ENCODE data around the gene EFCAB14.
A peak's percentile ranks its signal among the peaks of the same experiment; 100 is the strongest.
"Not testable (repeated sequence)": the region's sequence is repeated elsewhere in the genome, so short reads cannot be mapped to it uniquely, and the experiment has no call there.

The EFCAB14 gene

DNA sequence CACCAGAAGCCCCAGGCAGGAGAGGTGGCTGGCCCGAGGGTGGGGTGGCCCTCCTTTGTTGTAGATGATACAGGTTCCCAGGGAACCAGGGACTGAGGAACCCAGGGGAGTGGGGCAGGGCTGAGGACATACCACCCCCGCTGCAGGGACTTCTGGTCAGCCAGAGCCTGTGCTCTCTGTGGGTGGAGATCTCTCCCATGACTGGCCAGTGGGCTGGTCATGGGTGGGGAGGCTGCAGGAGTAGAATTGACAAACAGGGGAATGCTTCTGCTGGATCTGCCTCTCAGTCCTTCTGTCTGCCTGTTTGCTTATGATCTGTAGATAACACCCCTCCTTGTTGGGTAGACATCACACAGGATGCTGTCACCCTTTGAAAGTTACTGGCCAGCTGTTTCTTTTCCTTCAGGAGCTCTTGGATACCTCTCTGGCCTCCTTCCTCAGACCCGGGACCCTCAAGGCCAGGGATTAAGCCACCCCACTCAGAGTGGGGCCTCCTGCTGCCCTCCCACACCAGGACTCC is 2.8 kb upstream of the EFCAB14 start:
- DNase-seq = no peak

DNA sequence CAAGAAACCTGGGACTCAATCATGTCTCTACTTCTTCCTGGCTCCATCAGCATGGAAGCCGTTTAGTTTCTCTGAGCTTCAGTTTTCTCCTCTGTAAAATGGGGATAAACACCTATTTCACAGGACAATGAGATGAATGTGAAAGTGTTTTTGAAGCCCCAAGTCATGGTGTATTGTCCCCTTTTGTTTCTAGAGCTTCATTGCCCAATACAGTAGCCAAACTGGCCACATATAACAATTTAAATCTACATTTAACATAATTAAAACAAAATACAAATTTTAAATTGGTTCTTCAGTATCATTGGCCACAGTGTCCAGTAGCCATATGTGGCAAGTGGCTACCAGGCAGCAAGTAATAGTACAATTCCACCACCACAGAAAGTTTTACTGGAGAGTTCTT is 2.3 kb upstream of the EFCAB14 start:
- no peak for DNase-seq

DNA sequence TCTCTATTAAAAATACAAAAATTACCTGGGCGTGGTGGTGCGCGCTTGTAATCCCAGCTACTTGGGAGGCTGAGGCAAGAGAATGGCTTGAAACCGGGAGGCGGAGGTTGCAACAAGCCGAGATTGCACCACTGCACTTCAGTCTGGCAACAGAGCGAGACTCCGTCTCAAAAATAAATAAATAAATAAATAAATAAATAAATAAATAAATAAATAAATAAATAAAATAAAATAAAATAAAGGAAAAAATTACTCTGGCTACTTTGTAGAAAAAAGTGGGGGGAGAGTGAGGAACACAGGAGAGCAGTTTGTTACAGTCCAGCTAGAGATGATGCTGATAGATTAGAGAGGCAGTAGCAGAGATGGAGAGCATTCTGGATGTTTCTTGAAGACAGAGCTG is 1.4 kb upstream of the EFCAB14 start:
- DNase-seq = not testable (repeated sequence)

DNA sequence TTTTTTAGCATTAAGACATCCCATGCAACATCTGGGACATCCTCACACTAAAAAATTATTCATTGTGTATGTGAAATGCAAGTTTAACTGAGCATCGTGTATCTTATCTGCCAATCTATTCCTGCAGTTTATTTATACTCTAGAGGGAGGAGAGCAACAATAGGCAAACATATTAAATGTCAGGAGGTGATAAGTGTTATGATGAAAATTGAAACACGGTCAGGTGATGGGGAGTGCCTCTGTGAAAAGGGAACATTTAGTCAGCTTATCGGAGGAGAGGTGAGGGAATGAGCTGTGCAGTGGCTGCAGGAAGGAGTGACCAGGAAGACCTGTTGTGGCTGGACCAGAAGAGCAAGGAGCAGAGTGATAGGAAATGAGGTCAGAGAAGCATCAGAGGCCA is 775 bp upstream of the EFCAB14 start:
- peak; percentile 19 for DNase-seq

DNA sequence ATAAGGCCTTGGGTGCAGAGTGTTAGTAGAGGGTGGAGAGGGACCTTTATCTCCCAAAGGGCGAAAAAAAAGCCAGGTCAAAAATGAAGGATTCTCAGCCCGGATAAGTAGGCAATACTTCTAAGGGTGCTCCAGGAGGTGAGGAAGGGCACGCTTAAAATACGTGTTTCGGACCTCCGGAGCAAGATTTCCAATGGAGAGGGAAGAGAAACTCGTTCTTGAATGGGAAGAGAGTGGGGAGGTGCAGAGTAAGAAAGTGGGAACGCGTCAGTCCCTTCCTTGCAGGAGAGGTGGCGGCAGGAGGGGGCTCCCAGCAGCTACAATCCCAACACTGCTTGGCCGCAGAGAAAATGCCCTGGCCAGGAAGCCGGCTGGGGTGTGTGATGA is 581 bp downstream of the EFCAB14 start:
- no peak for DNase-seq

DNA sequence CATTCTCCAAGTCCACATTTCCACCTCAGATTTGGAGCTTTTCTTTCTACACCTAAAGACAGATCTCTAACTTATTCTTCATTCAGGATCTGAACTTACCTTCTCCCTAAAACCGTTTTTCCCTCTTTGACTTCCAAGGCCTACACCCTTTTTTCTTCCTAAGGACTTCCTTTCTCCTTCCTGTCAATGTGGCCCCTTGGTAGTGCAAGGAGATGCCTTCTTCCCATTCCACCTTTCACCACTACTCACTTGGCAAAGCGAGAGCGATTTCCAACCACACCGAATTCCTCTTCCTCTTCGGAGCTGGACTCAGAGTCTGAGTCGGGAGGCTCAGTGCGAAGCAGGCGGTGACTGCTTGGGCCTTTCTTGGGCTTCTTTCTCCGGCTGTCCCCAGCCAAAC is 1.3 kb downstream of the EFCAB14 start:
- DNase-seq = no peak

DNA sequence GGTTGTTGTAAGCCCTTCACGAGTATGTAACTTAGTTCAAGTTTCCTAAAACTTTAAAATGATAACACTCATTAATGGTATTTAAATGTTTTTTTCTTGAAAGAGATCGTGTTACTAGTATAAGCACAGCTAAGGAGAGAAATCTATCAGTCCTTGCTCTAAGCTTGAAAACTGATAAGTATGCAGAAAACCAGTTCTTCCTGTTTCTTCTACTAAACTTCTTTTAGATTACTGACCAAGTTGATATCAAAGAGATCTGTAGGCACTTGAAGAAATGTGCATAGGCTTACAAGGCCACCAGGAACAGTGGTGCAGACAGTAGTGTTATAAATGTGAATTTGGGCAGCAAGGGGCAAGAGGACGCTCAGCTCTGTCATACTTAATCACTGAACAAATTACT is 3.9 kb downstream of the EFCAB14 start:
- DNase-seq = no peak

DNA sequence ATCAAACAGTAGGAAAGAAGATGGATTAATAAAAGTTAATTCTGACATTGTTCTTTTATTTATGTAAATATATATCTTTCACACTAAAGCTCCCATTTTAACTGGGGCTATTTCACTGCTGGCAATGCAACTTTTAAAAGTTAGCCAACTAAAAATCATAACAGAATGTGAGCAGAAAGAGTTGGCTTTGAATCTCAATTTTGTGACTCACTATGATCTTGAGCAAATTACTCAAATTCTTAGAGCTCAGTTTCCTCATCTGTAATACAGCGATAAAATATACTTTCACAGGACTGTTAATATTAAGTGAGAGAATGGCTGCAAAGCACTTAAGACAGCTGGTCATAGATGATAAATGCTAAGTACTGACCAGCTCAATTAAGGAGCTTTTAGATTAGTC is 10.8 kb downstream of the EFCAB14 start:
- DNase-seq = no peak

DNA sequence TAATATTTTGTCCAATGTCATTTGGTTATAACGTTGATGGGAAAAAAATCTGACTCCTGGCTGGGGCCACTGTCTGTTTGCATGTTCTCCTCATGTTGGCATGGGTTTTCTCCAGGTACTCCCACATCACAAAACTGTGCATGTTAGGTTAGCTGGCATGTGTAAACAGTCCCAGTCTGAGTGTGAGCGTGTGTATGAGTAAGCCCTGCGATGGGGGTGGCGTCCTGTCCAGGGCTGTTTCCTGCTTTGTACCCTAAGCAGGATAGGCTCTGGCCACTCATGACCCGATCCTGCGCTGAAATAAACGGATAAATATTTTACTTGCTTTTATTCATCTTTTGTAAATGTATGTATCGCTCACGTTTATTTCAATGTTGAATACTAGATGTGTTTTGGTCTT is 13.5 kb downstream of the EFCAB14 start:
- no peak for DNase-seq

DNA sequence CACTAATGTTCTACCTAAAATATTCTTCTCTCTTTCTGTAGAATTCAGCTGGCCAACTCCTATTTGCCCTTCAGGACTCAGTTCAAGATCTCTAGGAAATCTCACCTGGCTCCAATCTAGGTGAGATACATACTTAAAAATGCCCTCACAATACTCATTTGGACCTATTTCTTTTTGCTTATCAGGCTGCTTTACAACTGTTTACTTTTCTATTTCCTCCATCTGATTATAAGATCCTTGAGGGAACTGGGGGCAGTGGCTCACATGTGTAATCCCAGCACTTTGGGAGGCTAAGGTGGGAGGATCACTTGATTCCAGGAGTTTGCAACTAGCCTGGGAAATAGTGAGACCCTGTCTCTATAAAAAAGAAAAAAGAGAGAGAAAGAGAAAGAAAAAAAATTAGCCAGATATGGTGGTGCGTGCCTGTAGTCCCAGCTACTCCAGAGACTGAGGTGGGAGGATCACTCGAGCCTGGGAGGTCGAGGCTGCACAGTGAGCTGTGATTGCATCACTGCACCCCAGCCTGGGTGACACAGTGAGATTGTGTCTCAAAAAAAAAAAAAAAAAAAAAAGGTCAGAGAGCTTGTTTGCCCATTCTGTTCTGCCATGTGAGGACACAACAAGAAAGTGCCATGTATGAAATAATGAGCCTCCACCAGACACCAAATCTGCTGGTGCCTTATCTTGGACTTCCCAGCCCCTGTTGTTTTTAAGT is 14.8 kb downstream of the EFCAB14 start:
- DNase-seq = no peak

DNA sequence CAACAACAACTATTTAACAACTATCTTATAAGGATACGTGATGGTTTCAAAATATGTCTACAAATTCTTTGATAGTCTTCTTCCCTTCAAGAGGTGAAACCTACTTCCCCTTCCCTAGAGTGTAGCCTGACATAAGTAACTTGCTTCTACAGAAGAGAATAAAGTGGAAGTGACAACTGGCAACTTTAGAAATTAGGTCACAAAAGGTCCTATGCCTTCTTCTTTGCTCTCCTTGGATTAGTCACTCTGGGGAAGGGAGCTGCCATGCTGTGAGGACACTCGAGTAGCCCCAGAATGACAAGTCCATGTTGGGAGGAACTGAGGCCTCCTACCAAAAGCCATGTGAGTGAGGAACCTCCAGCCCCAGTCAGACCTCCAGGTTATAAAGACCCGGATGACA is 19.2 kb downstream of the EFCAB14 start:
- no peak for DNase-seq

DNA sequence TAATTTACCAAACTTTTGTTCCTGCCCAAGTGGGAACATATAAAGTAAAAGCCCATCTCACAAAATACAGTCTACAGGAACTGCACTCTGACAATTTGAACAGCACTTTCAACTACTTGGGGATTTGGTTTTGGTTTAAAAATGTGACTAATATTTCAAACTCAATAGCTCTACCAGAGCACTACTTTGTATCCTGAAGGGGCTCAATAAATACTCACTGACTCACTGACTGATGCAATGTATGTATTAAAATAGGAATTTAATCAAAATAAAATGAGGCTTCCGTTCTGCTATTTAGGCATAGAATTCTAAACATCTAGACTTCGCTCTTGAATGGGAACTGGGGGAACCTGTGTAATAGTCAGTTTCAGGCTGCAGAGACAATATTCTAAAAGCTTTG is 21.9 kb downstream of the EFCAB14 start:
- no peak for DNase-seq

DNA sequence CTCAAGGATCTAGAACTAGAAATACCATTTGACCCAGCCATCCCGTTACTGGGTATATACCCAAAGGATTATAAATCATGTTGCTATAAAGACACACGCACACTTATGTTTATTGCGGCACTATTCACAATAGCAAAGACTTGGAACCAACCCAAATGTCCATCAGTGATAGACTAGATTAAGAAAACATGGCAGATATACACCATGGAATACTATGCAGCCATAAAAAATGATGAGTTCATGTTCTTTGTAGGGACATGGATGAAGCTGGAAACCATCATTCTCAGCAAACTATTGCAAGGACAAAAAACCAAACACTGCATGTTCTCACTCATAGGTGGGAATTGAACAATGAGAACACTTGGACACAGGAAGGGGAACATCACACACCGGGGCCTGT is 24.2 kb downstream of the EFCAB14 start:
- DNase-seq = not testable (repeated sequence)

DNA sequence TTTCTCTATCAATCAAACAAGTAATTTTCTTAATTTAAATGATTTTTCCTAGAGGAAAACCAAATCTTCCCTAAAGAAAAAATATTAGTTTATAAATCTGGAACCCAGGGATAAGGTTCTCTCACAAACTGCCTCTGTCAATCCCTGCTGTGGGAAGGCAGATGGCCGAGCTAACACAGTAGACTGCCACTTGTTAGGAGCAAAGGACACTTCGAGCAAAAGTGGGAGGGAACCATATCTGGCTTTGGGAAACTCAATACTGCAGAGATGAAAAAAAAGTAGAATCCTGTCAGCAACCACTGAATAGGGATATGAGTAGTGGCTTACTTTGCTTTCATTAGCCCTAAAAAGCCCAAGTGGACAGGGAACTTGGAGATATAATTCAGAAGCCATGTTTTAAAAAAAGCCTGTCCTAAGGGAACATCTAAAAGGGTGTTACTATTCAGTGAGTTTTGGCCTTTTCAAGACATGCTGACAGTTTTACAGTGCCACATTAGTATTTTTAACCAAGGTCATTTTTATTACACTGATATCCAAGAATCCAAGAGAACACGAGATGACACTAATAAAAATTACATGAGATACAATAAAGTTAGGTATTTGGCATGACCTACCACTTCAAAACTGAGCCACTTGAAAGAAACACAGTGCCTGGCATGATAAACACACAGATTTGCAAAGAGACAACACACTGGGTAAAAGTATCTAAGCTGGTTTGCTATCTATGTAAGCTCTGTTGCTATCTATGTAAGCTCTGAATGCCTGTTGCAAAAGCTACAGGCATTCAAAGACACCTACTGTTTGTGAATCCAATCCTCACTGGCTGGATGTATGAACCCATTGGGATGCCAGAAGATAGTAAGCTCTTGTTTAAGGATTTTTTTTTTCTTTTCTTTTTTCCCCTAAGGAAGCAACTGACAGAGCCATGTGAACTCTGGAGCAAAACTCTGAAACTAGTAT is 25.8 kb downstream of the EFCAB14 start:
- no peak for DNase-seq

DNA sequence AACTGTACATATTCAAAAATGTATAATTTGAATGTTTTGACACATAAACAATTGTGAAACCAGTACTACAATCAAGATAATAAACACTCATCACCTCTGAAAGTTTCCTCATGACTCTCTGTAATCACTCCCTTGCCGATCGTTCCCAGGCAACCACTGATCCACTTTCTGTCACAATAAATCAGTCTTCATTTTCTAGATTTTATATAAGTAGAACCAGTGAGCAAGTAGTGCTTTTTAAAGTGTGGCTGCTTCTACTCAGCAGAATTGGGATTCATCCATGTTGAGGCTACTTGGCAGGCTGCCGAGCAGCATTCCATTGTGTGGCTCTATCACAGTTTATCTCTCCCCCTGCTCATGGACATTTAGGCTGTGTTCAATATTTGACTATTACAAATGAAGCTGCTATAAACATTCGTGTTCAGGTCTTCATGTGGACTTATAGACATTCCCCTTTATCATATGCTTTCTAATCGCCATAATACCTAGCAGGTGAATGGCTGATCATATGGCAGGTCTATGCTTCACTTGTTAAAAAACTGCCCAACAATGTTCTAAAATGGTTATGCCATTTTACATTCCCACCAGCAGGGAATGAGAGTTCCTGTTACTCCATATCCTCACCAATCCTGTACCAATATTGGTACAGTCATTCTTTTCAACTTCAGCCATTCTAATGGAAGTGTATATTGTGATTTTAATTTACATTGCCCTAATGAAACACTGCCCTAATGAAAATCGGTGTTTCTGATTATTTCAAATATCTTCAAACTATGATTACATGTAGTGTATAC is 26.7 kb downstream of the EFCAB14 start:
- DNase-seq = no peak

DNA sequence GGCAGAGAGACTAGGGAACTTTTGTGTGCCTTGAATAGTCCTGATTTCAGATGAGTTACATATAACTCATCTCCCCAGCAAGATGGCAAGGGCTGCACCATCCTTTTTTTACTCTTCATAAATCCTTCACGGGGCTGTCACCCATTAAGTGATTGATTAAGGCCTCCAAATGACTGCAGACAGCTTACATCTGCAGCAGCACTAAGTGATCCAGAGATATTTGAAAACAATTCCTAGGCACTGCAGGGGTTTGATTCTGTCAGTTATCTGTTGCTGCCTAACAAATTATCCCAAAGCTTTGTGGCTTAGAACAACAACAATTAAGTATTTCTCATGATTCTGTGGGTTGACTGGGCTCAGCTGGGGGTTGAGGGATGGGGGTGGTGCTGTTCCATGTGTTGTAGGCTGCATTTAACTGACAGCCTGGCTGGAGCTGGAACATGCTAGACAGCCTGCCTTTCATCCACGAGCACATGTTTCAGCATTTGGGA is 27.9 kb downstream of the EFCAB14 start:
- no peak for DNase-seq

DNA sequence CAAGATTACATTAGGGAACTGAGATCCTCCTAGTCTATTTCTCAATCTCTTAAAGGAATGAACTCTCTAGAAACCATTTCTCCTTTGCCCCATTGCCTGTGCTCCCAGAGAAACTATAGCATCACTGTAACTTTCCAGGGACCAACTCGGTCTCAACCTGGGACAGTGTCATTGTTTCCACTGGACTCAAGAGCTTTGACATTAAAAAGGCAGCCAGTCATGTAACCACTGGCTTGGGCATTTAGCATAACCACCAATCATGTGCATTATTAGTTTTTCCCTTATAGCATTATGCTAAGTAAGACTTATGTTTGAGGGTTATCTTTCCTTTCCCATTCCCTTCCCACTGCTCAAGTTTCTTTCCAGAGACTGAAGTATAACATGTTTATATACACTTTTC is 29.0 kb downstream of the EFCAB14 start:
- no peak for DNase-seq

DNA sequence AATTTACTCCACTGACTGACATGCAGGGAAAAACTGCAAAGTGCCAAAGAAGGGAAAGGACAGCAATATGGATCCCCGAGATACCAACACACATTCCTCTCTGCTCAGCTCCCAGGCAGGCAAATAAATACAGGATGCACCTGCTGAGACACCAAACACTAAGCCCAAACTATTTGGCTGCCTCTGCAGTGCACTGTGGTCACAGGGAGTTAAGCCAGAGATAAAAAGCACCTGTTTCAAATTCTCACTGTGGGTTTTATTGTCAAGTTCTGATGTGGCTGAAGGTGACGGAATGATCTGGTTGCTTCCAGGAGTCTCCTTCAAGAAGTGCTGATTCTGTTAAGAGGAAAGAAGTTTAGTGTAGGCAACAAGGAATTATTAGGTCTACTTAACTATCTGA is 29.6 kb downstream of the EFCAB14 start:
- DNase-seq = no peak

DNA sequence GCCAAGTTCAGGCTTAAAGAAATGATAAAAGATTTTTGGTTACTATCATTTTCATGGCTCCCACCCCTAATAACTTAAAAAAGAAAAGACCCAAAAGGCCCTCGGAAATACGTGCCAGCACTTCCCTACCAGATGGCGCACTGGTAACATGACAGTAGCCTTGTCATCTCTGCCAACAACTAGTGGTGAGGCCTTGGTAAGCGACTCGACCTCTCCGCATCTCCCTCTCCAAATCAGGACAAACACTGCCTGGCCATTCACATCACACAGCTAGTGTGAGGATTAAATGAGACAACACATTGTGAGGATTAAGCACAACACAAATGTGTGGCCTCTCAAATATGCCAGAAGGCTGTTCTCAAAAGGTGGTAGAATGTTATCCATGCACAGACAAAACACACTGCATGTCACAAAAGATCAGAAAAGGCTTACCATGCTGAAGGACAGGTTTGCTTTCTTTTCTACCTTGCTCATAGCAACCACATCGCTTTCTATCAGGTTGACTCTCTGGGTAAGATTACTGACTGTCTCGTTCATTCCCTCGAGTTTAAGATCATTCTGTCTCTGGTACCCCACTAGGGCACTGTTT is 30.9 kb downstream of the EFCAB14 start:
- DNase-seq = no peak

DNA sequence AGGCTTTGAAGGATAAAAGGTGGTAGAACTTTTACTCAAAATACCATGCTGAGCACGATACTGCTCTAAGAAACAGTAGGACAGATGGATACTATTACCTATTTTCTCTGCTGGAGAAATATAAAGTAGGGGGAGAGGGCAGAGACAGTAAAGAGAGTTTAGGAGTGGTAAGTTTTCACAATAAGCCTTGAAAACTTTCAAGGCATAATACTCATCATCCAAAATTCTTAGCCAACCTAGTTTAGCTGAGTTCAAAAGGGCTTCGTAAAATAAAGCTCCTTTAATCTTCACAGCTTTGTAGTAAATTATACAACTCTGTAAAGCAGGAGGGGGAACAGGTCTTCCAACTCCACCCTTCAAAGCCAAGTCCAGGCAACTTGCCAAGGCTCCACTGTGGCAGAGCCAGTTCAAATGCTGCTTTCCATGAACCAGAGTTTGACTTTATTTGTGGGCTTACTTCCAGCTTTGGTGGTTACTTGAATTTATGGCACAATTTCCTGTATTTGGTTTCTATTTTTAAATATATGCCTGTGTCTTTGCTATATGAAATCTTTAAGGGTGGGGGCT is 31.7 kb downstream of the EFCAB14 start:
- DNase-seq = no peak

DNA sequence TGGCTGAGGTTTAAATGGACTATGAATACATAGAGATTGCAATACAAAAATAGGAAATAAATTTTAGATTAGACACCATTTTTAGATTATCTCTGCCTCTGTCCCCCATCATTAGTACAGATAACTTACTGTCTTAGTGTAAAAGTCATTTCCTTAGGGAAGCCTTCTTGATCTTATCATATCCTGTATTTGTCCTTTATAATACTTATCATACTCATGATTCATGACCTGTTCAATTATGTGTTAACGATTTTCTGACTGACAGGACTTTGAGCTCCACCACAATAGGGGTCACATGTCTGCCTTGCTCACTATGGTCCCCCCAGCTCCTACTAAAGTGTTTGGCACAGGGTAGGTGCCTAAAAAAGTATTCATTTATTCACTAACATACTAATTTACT is 32.7 kb downstream of the EFCAB14 start:
- no peak for DNase-seq

DNA sequence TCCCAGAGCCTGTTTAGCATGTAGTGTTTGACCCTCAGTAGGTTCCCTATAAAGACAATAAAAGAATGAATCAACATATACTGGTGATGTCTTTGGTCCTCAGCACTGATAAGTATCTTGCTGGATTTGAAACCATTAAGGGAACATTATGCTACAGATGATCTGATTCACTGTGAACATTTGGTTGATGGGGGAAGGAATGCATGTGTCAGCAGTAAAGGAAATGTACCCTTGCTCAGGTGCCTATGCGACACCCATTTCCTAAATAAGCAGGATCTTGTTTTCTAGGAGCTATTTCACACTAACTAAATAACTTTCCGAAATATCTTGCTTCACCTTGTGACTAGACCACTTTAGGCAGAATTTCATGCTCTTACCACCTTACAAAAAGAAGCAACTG is 34.2 kb downstream of the EFCAB14 start:
- no peak for DNase-seq
